Caco-2 (cell line): ENCODE data around the gene TNNI2. TPM values are rescaled to one million over a fixed set of nuclear protein-coding genes. Genes with fewer than 3 reads are reported as not detected.

Experiments
- BruUV-seq: library from RNA; stranded (reverse); fragments of 400-500 nt; replicated peaks from 2 replicates; lab custom pipeline; 2021; lab: Mats Ljungman, UMichigan
- CTCF ChIA-PET: fragments of 300-600 bp; sonication (Branson Sonifier 250); formaldehyde crosslinking; loops from one replicate; lab custom pipeline; 2022; ENCODE audit warnings: antibody characterized with exemption; lab: Charles Lee
- POLR2A ChIA-PET: fragments of 300-600 bp; sonication (Branson Sonifier 250); formaldehyde crosslinking; loops from one replicate; lab custom pipeline; 2022; ENCODE audit warnings: antibody characterized with exemption; lab: Charles Lee
- DNase-seq, 2 experiments: peaks; one replicate each; pipeline versions ENCODE4 v3.0.0 to v3.0.0-alpha.2; 2020 to 2022
- H3K27me3 ChIP-seq: replicated peaks from 2 replicates; pipeline ENCODE4 v1.6.0; 2011; ENCODE audit warnings: low read length; ENCODE audit not compliant: control insufficient read depth, insufficient read depth
- H3K36me3 ChIP-seq: 2 replicates; pipeline ENCODE4 v1.5.1; 2011; ENCODE audit warnings: low read length; ENCODE audit not compliant: control insufficient read depth, insufficient read depth
- H3K4me1 ChIP-seq: fragments of 250-450 bp; sonication (Bioruptor Pico); 2 replicates; pipeline ENCODE4 v1.5.1; 2020; ENCODE audit warnings: mild to moderate bottlenecking
- H3K4me3 ChIP-seq: 2 replicates; pipeline ENCODE4 v1.5.1; 2011; ENCODE audit warnings: low read depth, mild to moderate bottlenecking, control low read depth, low read length
- H3K9me3 ChIP-seq: fragments of 250-450 bp; sonication (Bioruptor Pico); 2 replicates; pipeline ENCODE4 v1.5.1; 2020; ENCODE audit warnings: mild to moderate bottlenecking, moderate library complexity
- H3K27ac Mint-ChIP-seq: one replicate; pipeline ENCODE4 v1.8.0; 2022; ENCODE audit warnings: mixed read lengths; ENCODE audit not compliant: unreplicated experiment
- H3K27me3 Mint-ChIP-seq: one replicate; pipeline ENCODE4 v1.8.0; 2022; ENCODE audit warnings: mixed read lengths; ENCODE audit not compliant: insufficient read depth, unreplicated experiment
- H3K36me3 Mint-ChIP-seq: one replicate; pipeline ENCODE4 v1.8.0; 2022; ENCODE audit warnings: mild to moderate bottlenecking, mixed read lengths; ENCODE audit not compliant: insufficient read depth, unreplicated experiment
- H3K4me1 Mint-ChIP-seq: one replicate; pipeline ENCODE4 v1.8.0; 2022; ENCODE audit warnings: low read depth, mixed read lengths; ENCODE audit not compliant: unreplicated experiment
- H3K4me3 Mint-ChIP-seq: one replicate; pipeline ENCODE4 v1.8.0; 2022; ENCODE audit warnings: mild to moderate bottlenecking, moderate library complexity, mixed read lengths; ENCODE audit not compliant: unreplicated experiment
- H3K9me3 Mint-ChIP-seq: one replicate; pipeline ENCODE4 v1.8.0; 2022; ENCODE audit warnings: mixed read lengths; ENCODE audit not compliant: unreplicated experiment
- intact Hi-C: fragments of 100-400 bp; cut with micrococcal nuclease; formaldehyde crosslinking; loops from one replicate; pipeline ENCODE4 v1.10.0; 2022; ENCODE audit not compliant: unreplicated experiment
- total RNA-seq: library from RNA; stranded (reverse); gene quantifications from 2 replicates; pipeline ENCODE4 v1.2.3, GENCODE V29; 2022
- TF ChIP-seq, protein P1 (sequence below), 2 experiments: fragments of 200-600 bp in 1 of 2; IDR thresholded peaks; 1 replicate in 1 of 2; 2 replicates in 1 of 2; pipeline versions ENCODE4 v1.5.1 to v1.8.0; 2011 to 2022; ENCODE audit warnings: antibody characterized with exemption in 1 of 2, control low read depth in 1 of 2, inconsistent platforms in 1 of 2, low read depth in 1 of 2, low read length in 1 of 2, mild to moderate bottlenecking in 1 of 2, moderate library complexity in 1 of 2; ENCODE audit not compliant: insufficient read depth in 1 of 2, severe bottlenecking in 1 of 2, unreplicated experiment in 1 of 2

The TNNI2 gene
- total RNA-seq, 1 experiment from 2014 or later = 8.6 TPM

DNA sequence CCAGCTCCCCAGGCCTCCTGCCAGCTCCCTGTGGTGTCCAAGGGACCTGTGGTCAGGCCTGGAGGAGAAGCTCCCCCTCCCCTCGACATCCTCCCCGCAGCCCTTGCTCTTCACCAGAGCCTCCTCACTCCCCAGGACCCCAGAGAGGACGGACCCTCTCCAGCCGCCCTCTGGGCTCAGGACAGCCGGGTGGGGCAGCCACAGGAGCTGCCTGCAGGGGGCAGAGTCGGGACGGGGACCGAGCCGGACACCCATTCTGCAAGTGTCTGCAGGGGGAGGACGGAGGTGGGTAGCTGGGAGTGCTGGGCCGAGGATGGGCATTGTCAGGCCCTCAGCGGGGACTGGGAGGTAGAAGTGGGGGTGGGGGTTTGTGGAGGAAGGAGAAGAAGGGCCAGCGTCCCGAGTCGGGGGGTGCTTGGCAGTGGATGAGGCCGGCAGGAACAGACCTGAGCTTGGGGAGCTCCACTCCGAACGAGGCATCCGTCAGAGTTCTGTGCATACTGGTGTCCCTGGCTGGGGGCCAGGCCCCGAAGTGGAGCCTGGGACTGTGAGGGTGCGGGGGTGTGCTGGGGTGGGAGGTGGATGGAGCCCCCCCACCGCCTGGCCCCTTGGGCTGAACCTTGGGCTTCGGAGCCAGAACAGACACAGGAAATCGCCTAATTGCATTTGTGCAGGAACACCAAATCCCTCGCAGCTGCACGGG is 37.7 kb downstream of the TNNI2 start:
- H3K4me3 Mint-ChIP-seq = no peak overlapping the region
- no TSS peak for BruUV-seq
- Histone ChIP-seq H3K36me3 (no peaks in the 10 kb centered on the region), H3K4me1 (peaks cover 7% of the 10 kb centered on the region), H3K27me3 (no peaks in the 10 kb centered on the region), H3K9me3 (no peaks in the 10 kb centered on the region), H3K4me3 (no peak overlapping the region)
- no peaks in the 10 kb centered on the region for H3K36me3 Mint-ChIP-seq
- no peak overlapping the region for H3K27ac Mint-ChIP-seq
- POLR2A ChIA-PET = no interaction called here
- DNase-seq = peak in 1 of 2 experiments; percentile 63
- intact Hi-C loops = no loop called here
- H3K9me3 Mint-ChIP-seq = no peaks in the 10 kb centered on the region
- H3K27me3 Mint-ChIP-seq = no peaks in the 10 kb centered on the region
- TF ChIP-seq, protein P1, sequence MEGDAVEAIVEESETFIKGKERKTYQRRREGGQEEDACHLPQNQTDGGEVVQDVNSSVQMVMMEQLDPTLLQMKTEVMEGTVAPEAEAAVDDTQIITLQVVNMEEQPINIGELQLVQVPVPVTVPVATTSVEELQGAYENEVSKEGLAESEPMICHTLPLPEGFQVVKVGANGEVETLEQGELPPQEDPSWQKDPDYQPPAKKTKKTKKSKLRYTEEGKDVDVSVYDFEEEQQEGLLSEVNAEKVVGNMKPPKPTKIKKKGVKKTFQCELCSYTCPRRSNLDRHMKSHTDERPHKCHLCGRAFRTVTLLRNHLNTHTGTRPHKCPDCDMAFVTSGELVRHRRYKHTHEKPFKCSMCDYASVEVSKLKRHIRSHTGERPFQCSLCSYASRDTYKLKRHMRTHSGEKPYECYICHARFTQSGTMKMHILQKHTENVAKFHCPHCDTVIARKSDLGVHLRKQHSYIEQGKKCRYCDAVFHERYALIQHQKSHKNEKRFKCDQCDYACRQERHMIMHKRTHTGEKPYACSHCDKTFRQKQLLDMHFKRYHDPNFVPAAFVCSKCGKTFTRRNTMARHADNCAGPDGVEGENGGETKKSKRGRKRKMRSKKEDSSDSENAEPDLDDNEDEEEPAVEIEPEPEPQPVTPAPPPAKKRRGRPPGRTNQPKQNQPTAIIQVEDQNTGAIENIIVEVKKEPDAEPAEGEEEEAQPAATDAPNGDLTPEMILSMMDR (IDR thresholded peaks at IDR 0.05; ENCODE audit: insufficient read depth in 1 of 2, low read depth in 1 of 2, low read length in 1 of 2, severe bottlenecking in 1 of 2, unreplicated experiment in 1 of 2) = peak; percentile 61 to 63
- CTCF ChIA-PET = interaction anchor here (0.6 to 2.8 kb wide), 9 partner anchors 28 to 275 kb away, joined by 4 to 18 read pairs (median 7); partner anchors contain the start of gene SYT8
- no peaks in the 10 kb centered on the region for H3K4me1 Mint-ChIP-seq

DNA sequence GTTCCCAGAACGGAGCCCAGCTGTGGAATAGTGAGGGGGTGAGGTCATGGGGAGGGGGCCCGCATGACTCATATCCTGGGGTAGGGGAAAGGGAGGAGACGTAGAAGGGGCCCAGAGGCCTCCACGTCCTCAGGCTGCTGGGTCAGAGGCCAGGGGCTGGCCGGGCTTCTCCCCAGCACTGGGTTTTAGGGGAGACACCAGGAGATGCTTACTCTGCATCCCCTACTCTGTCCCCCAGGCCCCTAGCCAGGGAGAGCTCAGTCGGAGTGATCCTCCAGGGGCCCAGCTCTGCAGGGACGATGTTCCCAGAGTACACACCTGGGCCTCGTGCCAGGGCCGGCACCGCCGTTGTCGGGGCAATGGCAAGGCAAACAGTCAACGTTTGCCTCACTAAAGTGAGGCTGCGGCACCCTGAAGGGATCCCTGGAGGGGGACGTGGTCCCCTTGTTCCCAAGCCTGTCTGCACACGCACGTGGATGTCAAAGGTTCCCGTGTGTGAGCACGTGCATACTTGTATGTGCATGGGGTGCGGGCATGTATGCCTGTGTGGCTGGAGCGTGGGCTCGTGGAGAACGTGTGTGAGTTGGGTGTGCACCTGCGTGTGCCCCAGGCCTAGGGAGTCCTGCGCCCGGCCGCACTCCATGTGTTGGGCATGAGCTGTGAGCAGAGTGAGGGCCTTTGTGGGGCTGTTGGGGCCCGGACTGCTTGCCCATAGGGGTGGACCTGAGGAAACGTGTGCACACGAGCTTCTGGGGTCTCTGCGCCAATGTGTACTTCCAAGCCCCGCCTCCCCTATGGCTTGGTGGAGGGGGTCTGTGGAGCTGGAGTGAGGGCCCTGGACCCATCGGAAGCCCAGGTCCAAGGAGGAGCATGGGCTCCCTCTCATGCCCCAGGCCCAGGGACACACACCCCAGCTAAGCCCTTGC is 38.7 kb downstream of the TNNI2 start:
- Mint-ChIP-seq H3K27me3 (no peaks in the 10 kb centered on the region), H3K27ac (peak overlapping the region; percentile 56), H3K4me3 (no peak overlapping the region), H3K4me1 (no peaks in the 10 kb centered on the region), H3K36me3 (no peaks in the 10 kb centered on the region), H3K9me3 (no peaks in the 10 kb centered on the region)
- H3K9me3 ChIP-seq = no peaks in the 10 kb centered on the region
- no peaks in the 10 kb centered on the region for H3K36me3 ChIP-seq
- no peak overlapping the region for H3K4me3 ChIP-seq
- TF ChIP-seq, protein P1 (IDR thresholded peaks at IDR 0.05; ENCODE audit: insufficient read depth in 1 of 2, low read depth in 1 of 2, low read length in 1 of 2, severe bottlenecking in 1 of 2, unreplicated experiment in 1 of 2) = no peak
- H3K4me1 ChIP-seq = peaks cover 11% of the 10 kb centered on the region
- no TSS peak for BruUV-seq
- peak in 1 of 2 experiments; percentile 29 for DNase-seq
- ChIA-PET CTCF (interaction anchor here (0.6 to 2.8 kb wide), 9 partner anchors 29 to 566 kb away, joined by 4 to 18 read pairs (median 7); partner anchors contain the start of gene SYT8), POLR2A (no interaction called here)
- intact Hi-C loops = no loop called here
- no peaks in the 10 kb centered on the region for H3K27me3 ChIP-seq
